ACC112 (cell line): Measurements from ENCODE around the gene CAST.

Experiments
- H2AFZ ChIP-seq: fragments of 200-600 bp; sonication (generic); one replicate; pipeline ENCODE4 v1.6.0; 2017; ENCODE audit warnings: antibody characterized with exemption, low read length; ENCODE audit not compliant: unreplicated experiment
- H3K27ac ChIP-seq: fragments of 200-600 bp; sonication (generic); 2 replicates; pipeline ENCODE4 v1.5.1; 2014; ENCODE audit warnings: low read depth, mild to moderate bottlenecking, antibody characterized with exemption, low read length, moderate library complexity
- H3K27me3 ChIP-seq: fragments of 200-600 bp; sonication (generic); 2 replicates; pipeline ENCODE4 v1.6.1; 2014; ENCODE audit warnings: mild to moderate bottlenecking, antibody characterized with exemption, low read length, moderate library complexity, mixed read lengths; ENCODE audit not compliant: insufficient read depth
- H3K36me3 ChIP-seq: fragments of 200-600 bp; sonication (generic); 2 replicates; pipeline ENCODE4 v1.6.1; 2016; ENCODE audit warnings: mild to moderate bottlenecking, antibody characterized with exemption, low read length, moderate library complexity, mixed read lengths; ENCODE audit not compliant: insufficient read depth
- H3K4me1 ChIP-seq: fragments of 200-600 bp; sonication (generic); one replicate; pipeline ENCODE4 v1.6.1; 2016; ENCODE audit warnings: low read length, mixed read lengths; ENCODE audit not compliant: insufficient read depth, unreplicated experiment, control insufficient read depth
- H3K4me3 ChIP-seq: fragments of 200-600 bp; sonication (generic); 2 replicates; pipeline ENCODE4 v1.5.1; 2014; ENCODE audit warnings: mild to moderate bottlenecking, low read depth, low read length
- H3K79me2 ChIP-seq: fragments of 200-600 bp; sonication (generic); one replicate; pipeline ENCODE4 v1.6.0; 2016; ENCODE audit warnings: low read length; ENCODE audit not compliant: control insufficient read depth, unreplicated experiment, insufficient read depth

Gene CAST

GRCh38 chr5:96775689-96776088, 113.5 kb downstream of the CAST start:
- Histone ChIP-seq H3K4me3 (no peak overlapping the region), H2AFZ (no peak overlapping the region), H3K27ac (no peak overlapping the region), H3K79me2 (no peaks in the 10 kb centered on the region), H3K4me1 (peaks cover 12% of the 10 kb centered on the region), H3K36me3 (peaks cover 67% of the 10 kb centered on the region), H3K27me3 (no peaks in the 10 kb centered on the region)

DNA sequence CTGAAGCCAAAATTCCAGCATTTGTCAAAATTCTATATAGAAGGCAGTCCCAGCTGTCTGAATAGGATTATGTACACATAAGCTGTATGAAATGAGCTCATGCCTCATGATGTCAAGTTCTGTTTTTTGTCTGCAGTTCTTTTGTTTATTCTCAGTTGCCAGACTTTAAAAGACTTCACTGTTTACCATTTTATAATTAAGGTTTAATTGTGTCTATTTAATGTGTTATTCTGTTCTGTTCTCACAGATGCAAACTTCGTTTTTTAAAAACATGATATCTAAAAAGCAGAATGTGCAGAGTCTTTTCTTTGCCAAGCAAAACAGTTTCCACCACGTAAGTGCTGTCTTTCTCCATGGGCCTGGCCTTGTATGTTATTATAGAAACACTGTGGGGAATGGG, 114.4 kb downstream of the CAST start:
- Histone ChIP-seq H3K27ac (no peak overlapping the region), H3K79me2 (no peaks in the 10 kb centered on the region), H3K27me3 (no peaks in the 10 kb centered on the region), H3K4me3 (no peak overlapping the region), H3K36me3 (peaks cover 59% of the 10 kb centered on the region), H2AFZ (no peak overlapping the region), H3K4me1 (peaks cover 21% of the 10 kb centered on the region)

GRCh38 chr5:96778409-96778808, 116.2 kb downstream of the CAST start:
- no peaks in the 10 kb centered on the region for H3K27me3 ChIP-seq
- peaks cover 21% of the 10 kb centered on the region for H3K4me1 ChIP-seq
- H3K36me3 ChIP-seq: peaks cover 61% of the 10 kb centered on the region
- no peak overlapping the region for H3K4me3 ChIP-seq
- no peak overlapping the region for H3K27ac ChIP-seq
- no peaks in the 10 kb centered on the region for H3K79me2 ChIP-seq
- no peak overlapping the region for H2AFZ ChIP-seq

DNA sequence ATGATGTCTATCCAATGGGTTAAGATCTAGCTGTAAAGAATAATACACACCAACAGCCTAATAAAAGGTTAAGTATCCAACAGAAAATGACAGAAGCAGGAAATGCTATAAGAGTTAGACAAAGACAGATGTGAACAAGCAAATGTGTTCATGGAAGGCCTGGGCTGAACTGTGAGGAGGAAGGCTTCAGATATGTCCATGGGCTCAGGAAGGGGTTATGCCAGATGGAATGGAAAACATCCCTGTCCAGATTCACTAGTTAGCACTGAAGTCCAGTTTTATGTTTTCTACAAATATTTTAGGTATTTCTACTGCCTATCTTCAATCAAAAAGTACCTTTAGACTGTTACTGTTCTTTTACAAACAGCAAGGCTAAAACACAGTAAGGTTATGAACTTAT, 118.5 kb downstream of the CAST start:
- no peaks in the 10 kb centered on the region for H3K27me3 ChIP-seq
- peaks cover 21% of the 10 kb centered on the region for H3K4me1 ChIP-seq
- peaks cover 50% of the 10 kb centered on the region for H3K36me3 ChIP-seq
- H3K79me2 ChIP-seq: no peaks in the 10 kb centered on the region
- H2AFZ ChIP-seq: no peak overlapping the region
- H3K27ac ChIP-seq: peak overlapping the region; percentile 71
- H3K4me3 ChIP-seq: no peak overlapping the region

DNA sequence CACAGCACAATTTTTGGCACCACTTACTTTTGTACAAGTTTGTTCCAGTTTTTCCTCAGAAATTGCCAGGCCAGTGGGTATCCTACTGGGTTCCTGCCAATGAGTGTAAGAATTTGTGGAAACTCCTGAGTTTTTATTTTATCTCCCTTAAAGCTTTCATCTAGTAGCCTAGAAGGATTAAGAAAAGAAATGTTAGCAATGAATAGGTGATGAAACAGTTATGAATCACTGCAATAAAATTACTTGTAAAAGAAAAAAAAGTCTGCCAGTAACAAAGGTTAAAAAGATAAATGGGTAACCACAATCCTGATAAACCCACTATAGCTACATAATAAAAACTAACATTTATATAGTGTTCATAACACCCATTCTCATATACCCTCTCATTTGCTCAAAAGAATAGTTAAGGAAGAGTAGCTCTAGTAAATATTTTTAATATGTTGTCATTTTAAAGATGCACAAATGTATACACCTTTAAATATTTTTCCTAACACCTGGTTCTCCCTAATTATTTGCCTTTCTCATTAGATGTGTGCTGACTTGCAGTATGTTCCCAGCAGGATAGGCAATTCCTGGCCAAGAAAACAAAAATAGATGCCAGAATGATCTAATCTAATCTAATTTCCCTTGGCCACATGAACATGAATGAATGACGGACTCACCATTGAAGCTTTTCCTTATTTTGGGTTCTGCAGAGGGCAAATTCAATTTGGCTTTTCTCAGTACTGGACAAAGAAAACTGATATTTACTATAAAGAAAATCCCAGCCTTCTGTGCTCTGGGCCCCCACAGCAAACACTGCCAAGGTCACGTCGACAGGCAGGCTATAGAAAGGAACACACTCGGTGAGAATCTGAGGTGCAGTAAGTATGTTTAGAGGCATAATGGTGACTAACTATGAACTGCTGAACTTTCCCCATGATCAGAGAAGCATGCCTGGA, 119.1 kb downstream of the CAST start:
- Histone ChIP-seq H3K27ac (peak overlapping the region; percentile 71), H3K4me3 (no peak overlapping the region), H3K36me3 (peaks cover 49% of the 10 kb centered on the region), H2AFZ (no peak overlapping the region), H3K27me3 (no peaks in the 10 kb centered on the region), H3K79me2 (no peaks in the 10 kb centered on the region), H3K4me1 (peaks cover 21% of the 10 kb centered on the region)

DNA sequence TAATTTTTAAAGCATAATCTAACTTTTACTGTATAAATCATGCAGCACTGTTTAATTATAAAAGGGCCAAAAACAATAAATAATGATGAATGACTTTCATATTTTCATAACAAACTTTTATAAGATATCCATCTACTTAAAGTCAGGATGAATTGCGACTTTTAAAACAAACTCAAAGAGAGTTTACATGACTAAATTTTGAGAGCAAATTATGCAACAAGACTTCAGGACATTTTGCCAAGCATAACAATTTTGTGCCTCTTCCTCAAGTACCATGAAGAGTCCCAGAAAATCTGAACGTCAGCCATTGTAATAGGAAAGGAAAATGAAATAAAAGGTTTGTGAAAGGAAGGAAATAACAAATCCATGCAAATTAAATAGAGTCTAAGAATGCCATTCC, 121.2 kb downstream of the CAST start:
- no peak overlapping the region for H3K27ac ChIP-seq
- no peak overlapping the region for H2AFZ ChIP-seq
- peaks cover 33% of the 10 kb centered on the region for H3K36me3 ChIP-seq
- H3K4me1 ChIP-seq: peaks cover 21% of the 10 kb centered on the region
- H3K4me3 ChIP-seq: no peak overlapping the region
- no peaks in the 10 kb centered on the region for H3K79me2 ChIP-seq
- no peaks in the 10 kb centered on the region for H3K27me3 ChIP-seq

DNA sequence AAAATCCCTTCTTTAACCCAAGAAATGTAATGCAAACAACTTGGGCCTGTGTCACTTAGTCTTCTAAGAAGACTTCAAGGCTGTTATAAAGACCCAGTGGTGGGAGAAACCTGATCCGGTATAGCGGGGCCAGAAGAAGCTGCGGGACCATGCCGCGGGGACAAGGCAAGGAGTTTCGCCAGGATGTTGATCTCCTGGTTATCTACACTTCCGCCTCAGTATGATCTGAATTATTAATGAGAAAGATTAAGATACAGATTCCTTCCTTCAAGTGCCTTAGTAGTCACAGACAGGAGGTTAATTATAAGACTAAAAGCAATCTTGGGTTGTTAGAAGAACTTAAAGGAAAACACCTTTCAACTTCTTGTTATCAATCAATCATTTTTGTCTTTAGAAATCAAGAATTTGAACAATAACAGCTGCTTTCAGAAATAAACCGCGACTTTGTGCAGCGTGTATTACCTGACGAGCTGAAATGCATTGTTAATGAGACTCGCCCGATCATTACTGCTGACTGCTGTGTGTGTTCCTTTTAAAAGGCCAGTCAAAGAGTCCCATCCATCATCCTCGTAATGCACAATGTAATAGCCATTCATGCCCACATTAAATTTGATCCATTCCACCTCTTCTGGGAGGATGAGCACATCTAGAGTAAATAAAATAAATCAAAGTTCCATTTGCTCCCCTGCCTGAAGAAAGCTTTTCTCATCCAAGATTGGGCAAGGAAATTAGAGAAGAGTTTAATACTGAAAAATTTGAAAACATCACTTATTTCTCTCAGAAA, 123.3 kb downstream of the CAST start:
- Histone ChIP-seq H3K27ac (no peak overlapping the region), H3K27me3 (no peaks in the 10 kb centered on the region), H3K4me1 (peaks cover 12% of the 10 kb centered on the region), H3K79me2 (no peaks in the 10 kb centered on the region), H3K36me3 (peaks cover 16% of the 10 kb centered on the region), H2AFZ (no peak overlapping the region), H3K4me3 (no peak overlapping the region)

- H3K27me3 ChIP-seq: no peaks in the 10 kb centered on the region
- H3K79me2 ChIP-seq: no peaks in the 10 kb centered on the region
- no peak overlapping the region for H3K4me3 ChIP-seq
- no peak overlapping the region; the same call in 1 of the 2 replicates for H3K27ac ChIP-seq
- no peak overlapping the region for H2AFZ ChIP-seq
- H3K36me3 ChIP-seq: peaks cover 7% of the 10 kb centered on the region; the same call in 1 of the 2 replicates
- peaks cover 15% of the 10 kb centered on the region for H3K4me1 ChIP-seq
These were observed 126.1 kb downstream of the CAST start for GRCh38 chr5:96788112-96788749.

DNA sequence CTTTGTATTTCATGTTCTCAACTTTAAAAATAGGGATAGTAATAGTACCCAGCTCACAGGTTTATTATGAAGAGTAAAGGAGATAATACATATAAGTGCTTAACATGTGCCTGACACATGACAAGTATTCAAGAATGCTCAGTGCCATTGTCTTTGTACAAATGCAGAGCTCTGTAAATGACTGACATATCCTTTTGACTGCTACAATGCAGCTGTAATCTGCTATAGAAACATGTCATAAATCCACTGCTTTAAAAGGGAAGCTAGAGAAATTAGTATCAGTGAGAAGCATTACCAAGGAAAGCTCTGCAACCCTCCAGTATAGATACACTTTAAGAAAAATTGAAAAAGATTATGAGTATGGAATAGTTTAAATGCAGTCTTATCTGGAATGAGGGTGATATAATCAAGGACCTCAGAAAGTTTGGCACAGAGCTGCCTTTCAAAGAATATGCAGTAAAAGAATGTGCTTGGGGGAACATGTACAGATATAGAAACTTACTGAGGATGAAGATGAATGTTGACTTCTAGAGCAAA, 127.7 kb downstream of the CAST start:
- H2AFZ ChIP-seq: no peak overlapping the region
- peaks cover 15% of the 10 kb centered on the region for H3K4me1 ChIP-seq
- no peaks in the 10 kb centered on the region for H3K27me3 ChIP-seq
- H3K4me3 ChIP-seq: no peak overlapping the region
- H3K27ac ChIP-seq: no peak overlapping the region
- no peaks in the 10 kb centered on the region for H3K79me2 ChIP-seq
- peaks cover 16% of the 10 kb centered on the region; the same call in 1 of the 2 replicates for H3K36me3 ChIP-seq

DNA sequence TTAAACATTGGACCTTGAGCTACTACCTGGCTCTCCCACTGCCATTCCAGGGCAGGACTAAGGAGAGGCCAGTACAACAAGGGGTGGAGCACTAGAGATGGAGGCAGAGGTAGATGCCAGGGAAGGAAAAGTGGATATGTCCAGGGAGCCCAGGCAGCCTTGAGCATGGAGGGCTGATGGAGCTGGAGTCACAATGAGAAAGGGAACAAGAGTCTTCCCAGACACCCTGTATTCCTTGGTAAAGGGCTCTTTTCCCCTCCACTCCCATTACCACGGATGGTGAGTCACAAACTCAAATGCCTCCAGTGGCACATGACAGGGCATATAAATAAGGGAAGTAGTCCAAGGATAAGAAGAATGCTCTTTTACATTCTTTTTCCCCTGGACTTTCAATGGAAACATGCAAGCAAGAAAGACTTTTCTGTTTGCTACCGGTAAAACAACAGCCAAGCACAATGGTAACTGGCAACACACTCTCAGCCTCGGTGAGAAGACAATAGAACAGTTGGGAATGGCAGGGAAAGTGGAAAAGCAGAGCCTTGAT, 128.9 kb downstream of the CAST start:
- H3K79me2 ChIP-seq: no peaks in the 10 kb centered on the region
- peaks cover 15% of the 10 kb centered on the region for H3K4me1 ChIP-seq
- H3K27me3 ChIP-seq: no peaks in the 10 kb centered on the region
- H2AFZ ChIP-seq: no peak overlapping the region
- no peak overlapping the region for H3K4me3 ChIP-seq
- peaks cover 25% of the 10 kb centered on the region for H3K36me3 ChIP-seq
- peak overlapping the region; percentile 10; the same call in 1 of the 2 replicates for H3K27ac ChIP-seq
